GM12878 (cell line): ENCODE measurements around the gene NFAT5. TPM values are rescaled to one million over a fixed set of nuclear protein-coding genes. Genes with fewer than 3 reads are reported as not detected.

Experiments
- ATAC-seq: fragments of 200-7000 bp; cut with Tn5 transposase; 3 replicates; pipeline ENCODE4 v1.9.1; 2020; ENCODE audit warnings: mild to moderate bottlenecking, moderate library complexity
- BruUV-seq: library from RNA; stranded (reverse); fragments of 400-500 nt; replicated peaks from 2 replicates; lab custom pipeline; 2021; lab: Mats Ljungman, UMichigan
- CTCF ChIA-PET: fragments of 300-600 bp; sonication (Branson Sonifier 250); formaldehyde crosslinking; extraction: SDS; loops from one replicate; lab custom pipeline; 2021; ENCODE audit warnings: inconsistent platforms; lab: Yijun Ruan, JAX
- POLR2A ChIA-PET: fragments of 350-600 bp; formaldehyde crosslinking; extraction: SDS; loops from one replicate; lab custom pipeline; 2021; ENCODE audit warnings: inconsistent platforms; lab: Charles Lee
- RAD21 ChIA-PET: fragments of 300-600 bp; sonication (Branson Sonifier 250); formaldehyde crosslinking; loops from one replicate; lab custom pipeline; 2023; ENCODE audit warnings: antibody characterized with exemption; ENCODE audit not compliant: unreplicated experiment; lab: Charles Lee
- SMC1A ChIA-PET: fragments of 300-600 bp; sonication (Branson Sonifier 250); formaldehyde crosslinking; loops from one replicate; lab custom pipeline; 2023; ENCODE audit not compliant: unreplicated experiment, uncharacterized antibody; lab: Charles Lee
- DNase-seq: peaks from one replicate; pipeline ENCODE4 v3.0.0-alpha.2; 2011; ENCODE audit warnings: low read depth, low spot score
- FAIRE-seq: peaks from 3 replicates; lab custom pipeline; 2011; peaks lifted over from hg19 to GRCh38; lab: Jason Lieb, UNC
- H2AFZ ChIP-seq: 2 replicates; pipeline ENCODE4 v1.6.0; 2011; ENCODE audit warnings: low read depth, low read length, control low read depth; ENCODE audit not compliant: control insufficient read depth
- H3K27ac ChIP-seq: 2 replicates; pipeline ENCODE4 v1.5.1; 2011; ENCODE audit warnings: control low read depth; ENCODE audit not compliant: control insufficient read depth, insufficient read depth
- H3K27me3 ChIP-seq, 2 experiments: replicated peaks in 1 of 2; 2 replicates each; pipeline versions ENCODE4 v1.6.0 to v1.6.1; 2011; ENCODE audit warnings: low read length in 1 of 2; ENCODE audit not compliant: control insufficient read depth in 2 of 2, insufficient read depth in 2 of 2
- H3K36me3 ChIP-seq, 2 experiments: 2 replicates each; pipeline ENCODE4 v1.5.1; 2011; ENCODE audit warnings: low read length in 1 of 2; ENCODE audit not compliant: control insufficient read depth in 2 of 2, insufficient read depth in 2 of 2
- H3K4me1 ChIP-seq: 2 replicates; pipeline ENCODE4 v1.6.1; 2011; ENCODE audit warnings: mild to moderate bottlenecking, low read length, moderate library complexity, mixed read lengths; ENCODE audit not compliant: control insufficient read depth, insufficient read depth
- H3K4me2 ChIP-seq: 2 replicates; pipeline ENCODE4 v1.6.0; 2011; ENCODE audit warnings: control low read depth; ENCODE audit not compliant: control insufficient read depth, insufficient read depth
- H3K4me3 ChIP-seq: fragments of 200-600 bp; sonication (generic); 2 replicates; pipeline ENCODE4 v1.5.1; 2016
- H3K79me2 ChIP-seq: 2 replicates; pipeline ENCODE4 v1.6.0; 2011; ENCODE audit warnings: low read length; ENCODE audit not compliant: control insufficient read depth, insufficient read depth
- H3K9ac ChIP-seq: 2 replicates; pipeline ENCODE4 v1.8.0; 2011; ENCODE audit warnings: low read length, control low read depth, mixed read lengths; ENCODE audit not compliant: control insufficient read depth, insufficient read depth
- H3K9me3 ChIP-seq: replicated peaks from 3 replicates; pipeline ENCODE4 v1.5.1; 2011; ENCODE audit warnings: mild to moderate bottlenecking, low read length; ENCODE audit not compliant: control insufficient read depth, insufficient read depth
- H4K20me1 ChIP-seq: 2 replicates; pipeline ENCODE4 v1.6.0; 2011; ENCODE audit not compliant: control insufficient read depth, insufficient read depth
- BCLAF1 ChIP-seq: fragments of 450-650 bp; IDR thresholded peaks from 2 replicates; pipeline ENCODE4 v1.6.1; 2017; ENCODE audit warnings: antibody characterized with exemption, mild to moderate bottlenecking, moderate library complexity
- CTCF ChIP-seq, 3 experiments: IDR thresholded peaks in 2 of 3; conservative IDR thresholded peaks in 1 of 3; 2 replicates each; pipeline ENCODE4 v1.5.1; 2011; ENCODE audit warnings: low read depth in 3 of 3, low read length in 3 of 3, mild to moderate bottlenecking in 3 of 3, control low read depth in 2 of 3, moderate library complexity in 2 of 3, inconsistent platforms in 1 of 3, mixed read lengths in 1 of 3; ENCODE audit not compliant: control insufficient read depth in 2 of 3, insufficient read depth in 1 of 3; ENCODE audit errors: extremely low read depth in 1 of 3
- IKZF2 ChIP-seq, 2 experiments: fragments of 450-650 bp; IDR thresholded peaks; 2 replicates each; pipeline ENCODE4 v1.6.1; 2017; ENCODE audit warnings: mild to moderate bottlenecking in 2 of 2, moderate library complexity in 2 of 2
- JUNB ChIP-seq: IDR thresholded peaks from 2 replicates; pipeline ENCODE4 v1.6.1; 2016; ENCODE audit warnings: antibody characterized with exemption, mild to moderate bottlenecking
- MYC ChIP-seq: IDR thresholded peaks from 2 replicates; pipeline ENCODE4 v1.6.1; 2011; ENCODE audit warnings: mild to moderate bottlenecking, low read length, moderate library complexity, inconsistent platforms; ENCODE audit not compliant: insufficient read depth, insufficient replicate concordance, insufficient read length, severe bottlenecking
- NR2F1 ChIP-seq: fragments of 450-650 bp; conservative IDR thresholded peaks from 2 replicates; pipeline ENCODE4 v1.6.1; 2017; ENCODE audit warnings: mild to moderate bottlenecking
- RELB ChIP-seq: fragments of 450-650 bp; IDR thresholded peaks from 2 replicates; pipeline ENCODE4 v1.6.1; 2017; ENCODE audit warnings: low read depth, mild to moderate bottlenecking, moderate library complexity
- RUNX3 ChIP-seq: IDR thresholded peaks from 2 replicates; pipeline ENCODE4 v1.6.1; 2012; ENCODE audit warnings: low read length, inconsistent platforms
- ZBTB33 ChIP-seq: fragments of 450-650 bp; IDR thresholded peaks from 2 replicates; pipeline ENCODE4 v1.6.1; 2017; ENCODE audit warnings: mild to moderate bottlenecking
- WGBS: methylation state at CpG from one replicate; pipeline ENCODE4 v1.1.6; 2016; ENCODE audit warnings: low lambda C conversion rate; ENCODE audit not compliant: insufficient replicate concordance, insufficient coverage; ENCODE audit errors: missing lambda C conversion rate; 5-methylcytosine and 5-hydroxymethylcytosine counted together
- in situ Hi-C: fragments of 300-500 bp; cut with MboI; formaldehyde crosslinking; loops from 9 replicates; pipeline ENCODE4 v1.14.3; 2018; ENCODE audit warnings: mixed read lengths
- intact Hi-C: fragments of 100-400 bp; cut with micrococcal nuclease; formaldehyde crosslinking; loops from one replicate; pipeline ENCODE4 v1.14.2; 2022; ENCODE audit not compliant: unreplicated experiment
- polyA plus RNA-seq, 11 experiments: library from polyadenylated mRNA; depleted of rRNA in 4 of 11; unstranded in 6 of 11; stranded (reverse) in 5 of 11; fragments of >200 nt; fragmentation: Nextera tagmentation in 4 of 11; fragmentation: Illumina TruSeq in 1 of 11; extraction: Ambion mirVana in 4 of 11; extraction: Trizol in 1 of 11; gene quantifications; 1 replicate in 1 of 11; 2 replicates in 10 of 11; pipeline versions ENCODE4 v1.2.1 to v1.2.3, GENCODE V29; 2011 to 2016; ENCODE audit warnings: inconsistent platforms in 2 of 11, missing spikeins in 2 of 11, low read depth in 1 of 11
- total RNA-seq, 4 experiments: library from RNA; depleted of rRNA in 3 of 4; stranded (reverse); fragments of >200 nt in 3 of 4; fragmentation: Illumina TruSeq in 1 of 4; extraction: Trizol in 1 of 4; gene quantifications; 2 replicates each; pipeline versions ENCODE4 v1.2.1 to v1.2.3, GENCODE V29; 2013 to 2021

NFAT5 gene
- total and polyA plus RNA-seq, 10 of the 15 experiments (the other 5 are each of a cell fraction or from before 2014, with no cell fraction given) = 0.58 to 31.5 (median 12.7) TPM

DNA sequence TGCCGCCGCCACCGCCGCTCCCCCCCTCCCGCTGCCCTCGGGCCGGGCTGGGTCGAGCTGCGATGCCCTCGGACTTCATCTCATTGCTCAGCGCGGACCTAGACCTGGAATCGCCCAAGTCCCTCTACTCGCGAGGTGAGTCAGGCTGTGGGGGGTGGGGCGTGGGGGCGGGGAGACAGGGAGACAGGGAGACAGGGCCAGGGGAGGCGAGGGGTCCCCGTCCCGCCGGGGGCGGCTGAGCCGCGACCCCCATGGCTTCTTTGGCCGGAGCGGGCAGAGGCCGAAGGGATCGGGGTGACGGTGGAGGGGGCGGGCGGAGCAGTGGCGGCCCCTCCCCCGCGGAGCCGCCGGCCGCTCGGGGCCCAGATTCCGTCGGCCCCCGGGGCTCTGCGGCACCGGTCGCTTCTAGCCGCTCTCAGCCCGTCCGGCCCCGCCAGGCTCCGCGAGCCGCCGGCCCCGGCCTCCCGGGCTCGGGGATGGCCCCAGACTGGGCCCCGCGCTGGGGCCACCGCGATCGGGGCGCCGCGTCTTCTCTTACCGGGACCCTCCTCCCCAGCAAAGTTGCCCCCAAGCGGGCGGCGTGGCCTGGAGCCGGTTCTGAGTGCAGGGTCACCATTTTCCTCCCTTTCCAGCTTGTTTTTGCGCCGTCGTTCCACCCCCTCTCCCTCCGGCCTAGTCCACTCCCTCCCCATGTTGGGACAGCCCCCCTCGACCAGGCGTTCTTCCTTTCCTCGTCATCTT is 644 bp downstream of the NFAT5 start (continued):
- peak; percentile 22; the same call in 1 of the 2 replicates for TF ChIP-seq BCLAF1
- TF ChIP-seq ZBTB33 = no peak

DNA sequence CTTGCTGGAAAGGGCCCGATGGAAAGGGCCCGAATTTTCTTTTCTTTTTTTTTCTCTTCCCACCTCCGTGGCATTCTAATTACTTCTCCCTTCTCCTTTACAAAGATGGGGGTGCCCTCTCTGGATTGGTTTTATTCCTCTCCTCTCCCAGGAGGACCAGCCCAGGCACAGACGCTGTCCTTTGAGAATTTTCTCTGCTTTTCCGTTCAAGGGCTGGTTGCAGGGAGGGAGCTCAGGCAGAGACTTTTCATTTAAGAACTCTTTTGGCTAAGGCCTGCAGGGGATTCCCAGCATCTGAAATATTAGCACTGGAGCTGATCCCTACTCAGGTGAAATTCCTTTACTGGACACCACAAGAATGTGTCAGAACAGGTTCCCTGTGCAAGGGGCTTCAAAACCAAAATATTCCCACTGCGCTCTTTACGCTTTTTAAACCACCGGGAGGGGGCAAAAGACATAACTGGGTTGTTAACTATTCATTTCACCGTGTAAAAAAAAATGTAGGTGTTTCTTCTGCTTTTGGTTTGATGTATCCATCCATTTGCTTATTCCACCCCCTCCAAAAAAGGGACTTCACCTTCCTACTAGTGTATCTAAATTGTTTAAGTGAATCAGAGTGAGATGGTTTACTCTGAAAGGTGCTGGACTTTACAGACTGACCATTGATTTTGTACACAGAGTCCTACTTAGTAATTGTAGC is 1.4 kb downstream of the NFAT5 start:
- no peak for FAIRE-seq
- no peak for DNase-seq
- BruUV-seq = TSS peak; percentile 51
- Histone ChIP-seq H4K20me1 (no peaks in the 10 kb centered on the region), H3K9me3 (no peaks in the 10 kb centered on the region), H3K9ac (peak overlapping the region; percentile 84), H3K4me1 (no peaks in the 10 kb centered on the region; the same call in 1 of the 2 replicates), H3K79me2 (peaks cover 72% of the 10 kb centered on the region), H3K36me3 (0 out of 4 replicates have a peak, but pooled peaks cover 0 to 3% of the 10 kb centered on the region in 2 experiments), H3K4me2 (peak overlapping the region; percentile 85), H3K4me3 (peak overlapping the region; percentile 97), H2AFZ (no peak overlapping the region), H3K27ac (peak overlapping the region; percentile 92), H3K27me3 (no peaks in the 10 kb centered on the region)
- WGBS = 0% methylated on average over 9 of the region's 9 CpGs
- ChIA-PET POLR2A (interaction anchor here (1.1 to 2.9 kb wide), 3 partner anchors 11 to 123 kb away, joined by 4 to 12 read pairs (median 4); no protein-coding TSS in a partner anchor), CTCF (interaction anchor here (0.6 to 3.7 kb wide), 4 partner anchors 17 to 187 kb away, joined by 3 to 36 read pairs (median 4); no protein-coding TSS in a partner anchor), RAD21 (interaction anchor here (0.6 to 1.3 kb wide), 2 partner anchors 142 to 187 kb away, joined by 3 to 4 read pairs; partner anchors contain the start of genes CYB5B and NOB1), SMC1A (interaction anchor here (0.7 to 3.8 kb wide), 6 partner anchors 28 to 199 kb away, joined by 3 to 16 read pairs (median 4); no protein-coding TSS in a partner anchor)
- peak; percentile 2; the same call in 1 of the 3 replicates for ATAC-seq
- intact Hi-C loops = loop anchor here (10.0 kb wide), 1 partner anchor 868 kb away; the partner anchor contains the start of gene ST3GAL2
- in situ Hi-C loops = no loop called here
- TF ChIP-seq CTCF (IDR thresholded peaks at IDR 0.05 in 2 of 3, conservative IDR thresholded peaks at IDR 0.05 in 1 of 3; ENCODE audit: control insufficient read depth in 2 of 3, extremely low read depth in 1 of 3, insufficient read depth in 1 of 3, low read depth in 3 of 3, low read length in 3 of 3) = peak in 2 of 3 experiments; percentile 18 to 24; a peak in 4 of 6 replicates
- TF ChIP-seq NR2F1 = no peak
- TF ChIP-seq JUNB = peak; percentile 28; the same call in 1 of the 2 replicates
- peak; percentile 42 to 44; a peak in 2 of 4 replicates for TF ChIP-seq IKZF2 (IDR thresholded peaks at IDR 0.05)
- peak; percentile 76 for TF ChIP-seq RELB
- TF ChIP-seq MYC = no peak
- TF ChIP-seq RUNX3 = peak; percentile 57; the same call in 1 of the 2 replicates
